T-cell (primary cell): ENCODE measurements around the gene ARHGEF16. TPM values are rescaled to one million over a fixed set of nuclear protein-coding genes. Genes with fewer than 3 reads are reported as not detected.
A peak's percentile ranks its signal among the peaks of the same experiment; 100 is the strongest.

Experiments used
- ATAC-seq, 4 experiments: fragments of 200-7000 bp in 3 of 4; fragments of 150-1000 bp in 1 of 4; cut with Tn5 transposase; replicated peaks in 1 of 4; 1 replicate in 3 of 4; 2 replicates in 1 of 4; pipeline ENCODE4 v1.10.0; 2021; ENCODE audit warnings: moderate library complexity in 3 of 4, mild to moderate bottlenecking in 2 of 4, moderate number of reproducible peaks in 1 of 4
- CTCF ChIA-PET, 2 donors: fragments of 300-600 bp; sonication (Branson Sonifier 250); formaldehyde crosslinking; loops; one replicate each; lab custom pipeline; 2022; ENCODE audit warnings: antibody characterized with exemption in 2 of 2; lab: Charles Lee
- POLR2A ChIA-PET, 2 donors: fragments of 300-600 bp; sonication (Branson Sonifier 250); formaldehyde crosslinking; loops; one replicate each; lab custom pipeline; 2022; ENCODE audit warnings: antibody characterized with exemption in 2 of 2; lab: Charles Lee
- DNase-seq, 35 experiments: peaks; one replicate each; pipeline versions ENCODE4 v3.0.0 to v3.0.0-alpha.2; 2013 to 2023
- H3K27ac ChIP-seq: one replicate; pipeline ENCODE4 v1.5.1; 2013; ENCODE audit warnings: low read length
- H3K27me3 ChIP-seq, 2 experiments: replicated peaks in 1 of 2; 1 replicate in 1 of 2; 2 replicates in 1 of 2; pipeline versions ENCODE4 v1.6.1 to v1.7.0; 2013; ENCODE audit warnings: low read length in 1 of 2, mixed read lengths in 1 of 2; ENCODE audit not compliant: control insufficient read depth in 2 of 2, insufficient read depth in 2 of 2; ENCODE audit errors: extremely low read depth in 1 of 2
- H3K36me3 ChIP-seq, 2 donors: 1 replicate in 1 of 2; 2 replicates in 1 of 2; pipeline versions ENCODE4 v1.6.1 to v1.7.0; 2013; ENCODE audit warnings: low read length in 1 of 2; ENCODE audit not compliant: control insufficient read depth in 2 of 2, insufficient read depth in 1 of 2; ENCODE audit errors: extremely low read depth in 1 of 2
- H3K4me1 ChIP-seq, 2 experiments: 1 replicate in 1 of 2; 2 replicates in 1 of 2; pipeline versions ENCODE4 v1.6.1 to v1.7.0; 2013; ENCODE audit warnings: low read length in 2 of 2, mixed read lengths in 1 of 2; ENCODE audit not compliant: insufficient read depth in 2 of 2, control insufficient read depth in 1 of 2; ENCODE audit errors: extremely low read depth in 1 of 2
- H3K4me3 ChIP-seq, 2 donors: 1 replicate in 1 of 2; 2 replicates in 1 of 2; pipeline versions ENCODE4 v1.5.1 to v1.7.0; 2013; ENCODE audit warnings: mild to moderate bottlenecking in 2 of 2, low read length in 1 of 2, moderate library complexity in 1 of 2; ENCODE audit not compliant: control insufficient read depth in 1 of 2; ENCODE audit errors: extremely low read depth in 1 of 2
- H3K9me3 ChIP-seq: 2 replicates; pipeline ENCODE4 v1.7.0; 2013
- H3K27ac Mint-ChIP-seq, 2 donors: one replicate each; pipeline ENCODE4 v1.8.0; 2020 to 2021; ENCODE audit warnings: mild to moderate bottlenecking in 2 of 2, mixed read lengths in 2 of 2
- H3K27me3 Mint-ChIP-seq, 2 donors: one replicate each; pipeline ENCODE4 v1.8.0; 2021 to 2022; ENCODE audit warnings: mixed read lengths in 2 of 2
- H3K36me3 Mint-ChIP-seq: one replicate; pipeline ENCODE4 v1.8.0; 2021; ENCODE audit warnings: mixed read lengths
- H3K4me1 Mint-ChIP-seq, 3 donors: one replicate each; pipeline ENCODE4 v1.8.0; 2020 to 2022; ENCODE audit warnings: mixed read lengths in 3 of 3, mild to moderate bottlenecking in 1 of 3
- H3K4me3 Mint-ChIP-seq, 3 donors: one replicate each; pipeline ENCODE4 v1.8.0; 2020 to 2022; ENCODE audit warnings: mild to moderate bottlenecking in 3 of 3, mixed read lengths in 3 of 3, moderate library complexity in 3 of 3
- H3K9me3 Mint-ChIP-seq, 3 donors: one replicate each; pipeline ENCODE4 v1.8.0; 2020 to 2022; ENCODE audit warnings: mixed read lengths in 3 of 3
- WGBS: methylation state at CpG from one replicate; pipeline ENCODE4 v1.1.5; 2013; ENCODE audit warnings: missing lambda C conversion rate; ENCODE audit not compliant: insufficient coverage; 5-methylcytosine and 5-hydroxymethylcytosine counted together
- total RNA-seq, 35 experiments: library from RNA in 6 of 35; stranded (reverse) in 6 of 35; fragments of 120-200 nt in 1 of 35; gene quantifications; one replicate each; pipeline versions ENCODE4 v1.2.1 to v1.2.4 and lab custom pipeline; 2013 to 2026

Gene ARHGEF16
- total RNA-seq, 5 donors from 2014 or later (not counting 1 experiment from before 2014, with no cell fraction given), result 0.22 to 0.44 (median 0.29) TPM; not detected in 1

DNA sequence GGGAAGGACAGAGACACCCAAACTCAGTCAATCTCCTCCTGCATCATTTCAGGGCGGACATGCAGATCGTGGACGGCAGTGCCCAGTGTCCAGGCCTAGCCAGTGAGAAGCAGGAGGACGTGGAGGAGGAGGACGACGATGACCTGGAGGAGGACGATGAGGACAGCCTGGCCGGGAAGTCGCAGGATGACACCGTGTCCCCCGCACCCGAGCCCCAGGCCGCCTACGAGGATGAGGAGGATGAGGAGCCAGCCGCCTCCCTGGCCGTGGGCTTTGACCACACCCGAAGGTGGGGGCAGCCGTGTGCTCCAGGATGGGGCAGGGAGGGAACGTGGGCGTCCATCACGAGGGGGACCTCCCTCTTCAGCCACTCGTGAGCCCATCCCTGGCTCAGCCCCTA lies 23.6 kb upstream of the ARHGEF16 start:
- Histone ChIP-seq H3K9me3 (no peaks in the 10 kb centered on the region), H3K4me3 (no peak overlapping the region), H3K36me3 (no peaks in the 10 kb centered on the region), H3K27me3 (peaks cover 0 to 10% of the 10 kb centered on the region in 2 experiments), H3K27ac (no peak overlapping the region), H3K4me1 (no peaks in the 10 kb centered on the region)
- Mint-ChIP-seq H3K27ac (no peak overlapping the region), H3K36me3 (no peaks in the 10 kb centered on the region), H3K27me3 (no peaks in the 10 kb centered on the region), H3K4me1 (no peaks in the 10 kb centered on the region), H3K9me3 (no peaks in the 10 kb centered on the region), H3K4me3 (no peak overlapping the region)
- CTCF ChIA-PET, result no interaction called here
- POLR2A ChIA-PET, result no interaction called here
- ATAC-seq, result no peak
- WGBS, result 75% methylated on average over 20 of the region's 22 CpGs
- no peak for DNase-seq

DNA sequence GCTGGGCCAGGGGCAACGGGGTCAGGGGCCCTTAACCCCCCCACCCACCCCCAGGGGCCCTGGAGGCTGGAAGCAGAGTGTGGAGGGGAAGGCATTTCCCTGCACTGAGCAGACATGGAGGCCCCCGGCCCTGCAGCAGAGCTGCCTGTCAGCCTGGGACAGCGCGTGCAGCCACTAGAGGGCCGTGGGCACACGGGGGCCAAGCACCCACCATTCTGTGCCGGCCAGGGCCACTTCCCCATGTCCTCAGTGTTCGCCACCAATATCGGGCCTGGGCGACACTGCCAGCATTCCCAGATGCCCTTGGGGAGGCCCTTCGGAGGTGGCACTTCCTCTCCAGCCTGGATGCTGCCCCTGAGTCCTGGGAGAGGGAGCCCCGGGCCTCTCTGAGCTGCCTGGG lies 23.2 kb upstream of the ARHGEF16 start:
- ChIA-PET POLR2A (no interaction called here), CTCF (no interaction called here)
- Histone ChIP-seq H3K9me3 (no peaks in the 10 kb centered on the region), H3K27me3 (peaks cover 0 to 10% of the 10 kb centered on the region in 2 experiments), H3K36me3 (no peaks in the 10 kb centered on the region), H3K4me1 (no peaks in the 10 kb centered on the region), H3K27ac (no peak overlapping the region), H3K4me3 (no peak overlapping the region)
- Mint-ChIP-seq H3K36me3 (no peaks in the 10 kb centered on the region), H3K4me3 (no peak overlapping the region), H3K27ac (no peak overlapping the region), H3K9me3 (no peaks in the 10 kb centered on the region), H3K27me3 (no peaks in the 10 kb centered on the region), H3K4me1 (no peaks in the 10 kb centered on the region)
- WGBS, result 62% methylated on average over 9 of the region's 12 CpGs
- ATAC-seq (peak in 1 of 4 experiments; percentile 26), DNase-seq (no peak)

DNA sequence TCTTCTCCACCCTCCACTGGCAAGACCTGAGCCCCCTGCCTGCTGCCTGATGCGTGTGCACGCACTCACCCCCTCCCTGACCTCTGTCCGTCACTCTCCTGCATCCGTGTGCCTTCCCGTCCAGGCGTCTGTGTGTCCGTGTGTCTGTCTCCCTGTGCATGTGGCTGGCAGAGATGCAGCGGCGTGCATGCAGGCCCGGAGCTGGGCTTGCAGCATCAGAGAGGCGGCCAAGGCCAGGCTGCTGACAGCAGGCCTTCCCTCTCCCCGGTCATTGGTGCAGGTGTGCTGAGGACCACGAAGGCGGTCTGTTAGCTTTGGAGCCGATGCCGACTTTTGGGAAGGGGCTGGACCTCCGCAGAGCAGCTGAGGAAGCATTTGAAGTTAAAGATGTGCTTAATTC lies 22.8 kb upstream of the ARHGEF16 start:
- no peak for ATAC-seq
- Mint-ChIP-seq H3K36me3 (no peaks in the 10 kb centered on the region), H3K4me3 (no peak overlapping the region), H3K4me1 (no peaks in the 10 kb centered on the region), H3K27me3 (no peaks in the 10 kb centered on the region), H3K9me3 (no peaks in the 10 kb centered on the region), H3K27ac (no peak overlapping the region)
- CTCF ChIA-PET, result no interaction called here
- H3K4me3 ChIP-seq, result no peak overlapping the region
- H3K27me3 ChIP-seq, result peaks cover 0 to 10% of the 10 kb centered on the region in 2 experiments
- no peaks in the 10 kb centered on the region for H3K4me1 ChIP-seq
- no peak overlapping the region for H3K27ac ChIP-seq
- DNase-seq, result no peak
- H3K9me3 ChIP-seq, result no peaks in the 10 kb centered on the region
- POLR2A ChIA-PET, result no interaction called here
- WGBS, result 91% methylated on average over 11 of the region's 17 CpGs
- no peaks in the 10 kb centered on the region for H3K36me3 ChIP-seq

DNA sequence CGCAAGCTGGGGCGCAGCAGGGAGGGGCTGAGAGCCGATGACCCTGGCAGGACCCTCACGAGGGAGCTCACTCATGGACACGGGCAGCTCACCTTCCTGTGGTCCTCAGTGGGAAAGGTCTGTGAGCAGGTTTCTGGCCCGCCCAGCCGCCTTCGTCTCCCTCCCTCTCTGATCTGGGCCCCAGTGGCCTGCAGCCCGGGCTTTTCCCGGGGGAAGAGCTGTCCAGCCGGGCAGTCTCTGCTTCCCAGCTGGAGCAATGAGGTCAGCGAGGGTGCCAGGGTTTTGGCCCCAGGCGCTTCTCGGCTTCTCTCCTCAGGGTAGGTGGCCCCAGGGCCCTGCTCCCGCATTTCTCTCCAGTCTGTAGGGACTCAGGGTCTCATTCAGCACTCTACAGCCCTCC lies 22.2 kb upstream of the ARHGEF16 start:
- Mint-ChIP-seq H3K27ac (no peak overlapping the region), H3K4me3 (no peak overlapping the region), H3K27me3 (no peaks in the 10 kb centered on the region), H3K36me3 (no peaks in the 10 kb centered on the region), H3K4me1 (no peaks in the 10 kb centered on the region), H3K9me3 (no peaks in the 10 kb centered on the region)
- ChIA-PET POLR2A (no interaction called here), CTCF (no interaction called here)
- Histone ChIP-seq H3K4me3 (no peak overlapping the region), H3K9me3 (no peaks in the 10 kb centered on the region), H3K36me3 (no peaks in the 10 kb centered on the region), H3K27me3 (peaks cover 0 to 10% of the 10 kb centered on the region in 2 experiments), H3K4me1 (no peaks in the 10 kb centered on the region), H3K27ac (no peak overlapping the region)
- no peak for DNase-seq
- no peak for ATAC-seq
- 84% methylated on average over 15 of the region's 15 CpGs for WGBS

DNA sequence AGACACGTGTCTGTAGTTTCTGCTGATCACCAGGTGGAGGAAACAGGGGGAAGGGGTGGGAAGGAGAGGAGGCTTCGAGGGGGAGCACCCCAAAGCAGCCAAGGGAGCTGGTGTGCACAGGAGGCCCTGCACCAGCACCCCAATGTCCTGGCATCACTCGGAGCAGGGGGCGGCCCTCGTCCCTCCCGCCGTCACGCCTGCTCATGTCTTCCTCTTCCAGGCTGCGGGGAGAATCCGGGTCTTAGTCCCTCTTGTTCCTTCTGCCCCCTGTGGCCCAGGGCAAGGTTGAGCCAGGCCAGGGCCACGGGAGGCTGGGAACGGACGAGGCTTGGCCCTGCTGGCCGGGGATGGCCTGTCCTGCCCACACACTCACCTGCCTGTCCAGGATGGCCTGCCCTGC lies 21.4 kb upstream of the ARHGEF16 start:
- H3K27ac Mint-ChIP-seq, result no peak overlapping the region
- Histone ChIP-seq H3K4me1 (no peaks in the 10 kb centered on the region), H3K9me3 (no peaks in the 10 kb centered on the region), H3K36me3 (no peaks in the 10 kb centered on the region), H3K4me3 (no peak overlapping the region), H3K27me3 (peaks cover 0 to 10% of the 10 kb centered on the region in 2 experiments), H3K27ac (no peak overlapping the region)
- CTCF ChIA-PET, result no interaction called here
- ATAC-seq, result no peak
- no peak for DNase-seq
- H3K9me3 Mint-ChIP-seq, result no peaks in the 10 kb centered on the region
- H3K27me3 Mint-ChIP-seq, result no peaks in the 10 kb centered on the region
- H3K4me3 Mint-ChIP-seq, result no peak overlapping the region
- no peaks in the 10 kb centered on the region for H3K4me1 Mint-ChIP-seq
- 79% methylated on average over 14 of the region's 14 CpGs for WGBS
- H3K36me3 Mint-ChIP-seq, result no peaks in the 10 kb centered on the region
- POLR2A ChIA-PET, result no interaction called here

DNA sequence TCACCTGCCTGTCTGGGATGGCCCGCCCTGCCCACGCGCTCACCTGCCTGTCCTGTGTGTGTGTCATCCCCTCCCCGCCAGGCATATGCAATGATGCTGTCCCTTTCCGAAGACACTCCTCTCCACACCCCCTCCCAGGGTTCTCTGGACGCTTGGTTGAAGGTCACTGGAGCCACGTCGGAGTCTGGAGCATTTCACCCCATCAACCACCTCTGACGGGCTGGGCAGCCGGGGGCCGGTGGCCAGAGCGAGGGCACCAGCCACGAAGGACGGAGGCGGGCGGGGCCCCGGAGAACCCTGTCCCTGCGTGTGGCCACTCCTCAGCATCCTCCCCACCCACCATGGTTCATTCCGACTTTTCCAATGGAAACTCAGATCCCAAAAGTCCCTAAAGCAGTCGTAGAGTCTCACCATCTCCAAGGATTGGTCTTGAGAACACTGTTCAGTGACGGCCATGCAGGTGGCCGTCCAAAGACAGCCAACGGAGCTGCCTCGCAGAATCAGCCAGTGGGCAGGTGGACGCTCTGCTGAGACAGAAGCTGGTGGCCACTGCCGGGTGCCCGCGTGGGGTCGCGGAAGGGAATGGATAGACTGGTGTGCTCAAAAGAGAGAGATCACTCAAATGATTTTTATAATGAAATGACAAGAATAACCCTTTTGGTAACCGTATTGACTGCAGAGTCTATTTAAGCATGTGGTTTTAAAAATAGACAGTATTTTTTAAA lies 20.7 kb upstream of the ARHGEF16 start:
- Histone ChIP-seq H3K4me3 (no peak overlapping the region), H3K36me3 (no peaks in the 10 kb centered on the region), H3K9me3 (no peaks in the 10 kb centered on the region), H3K27me3 (peaks cover 0 to 13% of the 10 kb centered on the region in 2 experiments), H3K4me1 (no peaks in the 10 kb centered on the region), H3K27ac (no peak overlapping the region)
- no peaks in the 10 kb centered on the region for H3K36me3 Mint-ChIP-seq
- ATAC-seq (no peak), DNase-seq (no peak)
- H3K27ac Mint-ChIP-seq, result no peak overlapping the region
- no peaks in the 10 kb centered on the region for H3K9me3 Mint-ChIP-seq
- POLR2A ChIA-PET, result no interaction called here
- 92% methylated on average over 20 of the region's 31 CpGs for WGBS
- H3K4me3 Mint-ChIP-seq, result no peak overlapping the region
- CTCF ChIA-PET, result no interaction called here
- no peaks in the 10 kb centered on the region for H3K4me1 Mint-ChIP-seq
- H3K27me3 Mint-ChIP-seq, result no peaks in the 10 kb centered on the region
